Ureter (tissue), 1 donor: Measurements from ENCODE around the gene AMFR. TPM values are rescaled to one million over a fixed set of nuclear protein-coding genes. Genes with fewer than 3 reads are reported as not detected.

Experiments
- DNase-seq: peaks from one replicate; pipeline ENCODE4 v3.0.0-alpha.2; 2020; ENCODE audit warnings: low spot score
- total RNA-seq: library from RNA; stranded (reverse); gene quantifications from one replicate; pipeline ENCODE4 v1.2.4, GENCODE V29; 2023
- donor health status: DM: yes; HTN: yes; CAD: no.

Gene AMFR
- total RNA-seq, 1 donor from 2014 or later: 97.2 TPM

DNA sequence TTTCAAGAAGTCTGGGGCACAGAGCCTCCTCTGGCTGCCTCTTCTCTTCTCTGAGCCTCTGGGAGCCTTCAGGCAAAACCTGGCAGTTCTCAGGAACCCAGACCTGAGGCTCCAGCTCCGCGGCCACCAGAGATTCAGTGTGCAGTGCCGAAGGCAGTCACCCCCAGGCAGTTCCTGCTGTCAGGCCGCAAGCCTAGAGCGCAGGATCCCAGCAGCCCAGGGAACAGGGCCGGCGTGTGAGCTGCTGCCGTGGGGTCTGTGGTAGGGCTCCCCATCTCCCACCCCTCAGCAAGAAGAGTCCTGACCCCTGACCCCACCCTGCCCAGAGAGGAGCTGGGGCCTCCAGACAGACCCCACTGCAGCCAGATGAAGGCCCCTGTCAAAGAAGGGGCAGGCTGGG, 78.2 kb downstream of the AMFR start:
- DNase-seq: no peak

DNA sequence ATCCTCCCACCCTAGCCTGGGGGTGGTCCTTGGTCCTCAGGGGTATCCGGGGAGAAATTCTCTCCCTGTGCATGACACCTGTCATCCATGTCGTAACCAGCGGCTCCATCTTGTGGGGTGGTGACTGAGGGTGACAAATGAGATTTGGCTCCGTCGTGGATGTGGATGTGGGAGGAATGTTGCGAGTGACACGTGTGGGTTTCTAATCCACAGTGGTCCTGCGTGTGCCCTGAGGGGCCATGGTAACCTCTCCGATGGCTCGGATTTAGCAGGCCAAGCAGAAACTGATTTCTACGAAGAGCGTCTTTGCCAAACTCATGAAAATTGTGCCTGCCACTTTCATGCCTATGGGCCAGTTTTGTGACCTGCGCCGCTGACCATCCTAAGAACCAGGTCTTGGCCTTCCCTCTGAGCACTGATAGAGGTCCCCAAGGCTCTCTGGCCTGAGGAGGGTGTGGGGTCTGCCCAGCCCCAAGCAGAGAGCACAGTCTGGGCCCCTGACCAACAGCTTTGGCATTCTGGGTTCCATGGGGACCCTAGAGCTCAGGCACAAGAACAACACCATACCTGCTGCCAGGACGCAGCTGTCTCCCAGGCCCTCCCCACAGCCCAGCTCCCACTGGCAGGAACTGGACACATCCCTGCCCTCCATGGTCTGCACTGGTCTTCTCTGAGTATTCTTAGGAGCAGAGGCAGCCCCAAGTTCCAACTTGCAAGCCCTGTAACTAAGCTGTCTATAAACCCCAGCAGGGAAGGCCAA, 79.0 kb downstream of the AMFR start:
- no peak for DNase-seq

DNA sequence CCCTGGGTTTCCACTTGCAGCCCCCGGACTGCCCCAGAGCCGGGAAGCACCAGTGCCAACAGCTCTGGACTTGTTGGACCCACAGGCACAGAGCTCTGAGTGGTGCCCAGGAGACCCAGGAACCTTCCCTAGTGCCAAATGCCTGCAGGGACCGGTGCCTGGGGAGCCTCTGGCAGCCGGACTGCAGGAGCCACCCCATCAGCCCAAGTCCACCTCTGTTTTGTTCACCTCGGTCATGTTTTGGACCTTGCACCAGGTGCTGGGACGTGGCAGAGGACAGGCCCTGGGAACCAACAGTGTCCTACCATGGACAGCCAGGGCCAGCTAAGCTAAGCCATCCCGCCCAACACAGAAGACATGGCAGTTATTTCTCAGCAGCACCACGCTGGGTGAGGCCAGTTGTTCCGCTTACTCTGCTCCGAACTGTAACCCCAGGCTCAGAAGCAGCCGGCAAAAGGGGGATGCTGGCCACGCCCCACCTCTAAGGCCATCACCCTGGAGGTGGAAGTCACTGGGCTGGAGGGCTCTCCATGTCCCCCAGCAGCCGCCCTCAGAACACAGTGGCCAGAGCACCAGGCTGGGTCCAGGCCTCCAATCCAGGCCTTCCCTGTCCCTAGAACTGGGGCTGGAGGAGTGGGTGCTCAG, 79.8 kb downstream of the AMFR start:
- DNase-seq: no peak

DNA sequence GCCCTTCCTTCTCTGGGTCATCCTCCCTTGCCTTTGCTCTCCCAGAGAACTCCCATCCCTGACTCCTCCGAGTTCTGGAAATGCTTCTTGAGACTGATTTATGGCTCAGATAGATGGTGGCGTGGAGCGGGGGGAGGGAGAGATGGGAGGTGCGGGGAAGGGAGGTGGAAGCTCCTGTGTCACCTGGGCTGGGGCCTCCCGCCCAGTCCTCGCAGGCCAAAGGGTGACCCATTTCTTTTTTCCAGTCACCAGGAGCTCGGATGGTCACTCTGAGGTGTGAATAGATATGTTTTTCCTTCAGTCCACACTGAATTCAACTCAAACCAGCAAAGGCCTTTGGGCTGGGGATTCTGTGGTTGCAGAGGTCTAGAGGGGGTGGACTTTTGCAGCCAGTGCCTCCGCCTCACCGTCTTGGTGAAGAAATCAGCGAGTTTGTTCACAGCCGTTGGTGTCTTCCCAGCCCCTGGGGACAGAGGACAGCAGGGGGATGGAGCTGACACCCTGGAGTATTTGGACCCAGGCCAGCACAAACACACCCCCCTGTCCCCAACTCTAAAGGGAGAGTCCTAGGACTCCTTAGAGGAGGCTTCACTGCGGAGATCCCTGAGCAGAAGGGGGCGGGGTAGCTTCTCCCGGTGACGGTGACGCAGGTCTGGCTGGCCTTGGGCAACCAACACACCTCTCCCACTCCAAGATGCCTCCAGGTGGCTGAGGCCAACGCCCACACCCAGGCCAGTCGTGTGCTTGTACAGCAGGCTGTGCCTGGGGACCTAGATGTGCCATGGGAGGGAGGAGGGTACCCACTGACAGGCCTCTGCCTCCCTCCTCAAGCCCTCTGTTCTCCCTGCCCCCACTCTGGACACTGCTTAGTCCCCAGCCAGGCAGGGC, 80.6 kb downstream of the AMFR start:
- no peak for DNase-seq

DNA sequence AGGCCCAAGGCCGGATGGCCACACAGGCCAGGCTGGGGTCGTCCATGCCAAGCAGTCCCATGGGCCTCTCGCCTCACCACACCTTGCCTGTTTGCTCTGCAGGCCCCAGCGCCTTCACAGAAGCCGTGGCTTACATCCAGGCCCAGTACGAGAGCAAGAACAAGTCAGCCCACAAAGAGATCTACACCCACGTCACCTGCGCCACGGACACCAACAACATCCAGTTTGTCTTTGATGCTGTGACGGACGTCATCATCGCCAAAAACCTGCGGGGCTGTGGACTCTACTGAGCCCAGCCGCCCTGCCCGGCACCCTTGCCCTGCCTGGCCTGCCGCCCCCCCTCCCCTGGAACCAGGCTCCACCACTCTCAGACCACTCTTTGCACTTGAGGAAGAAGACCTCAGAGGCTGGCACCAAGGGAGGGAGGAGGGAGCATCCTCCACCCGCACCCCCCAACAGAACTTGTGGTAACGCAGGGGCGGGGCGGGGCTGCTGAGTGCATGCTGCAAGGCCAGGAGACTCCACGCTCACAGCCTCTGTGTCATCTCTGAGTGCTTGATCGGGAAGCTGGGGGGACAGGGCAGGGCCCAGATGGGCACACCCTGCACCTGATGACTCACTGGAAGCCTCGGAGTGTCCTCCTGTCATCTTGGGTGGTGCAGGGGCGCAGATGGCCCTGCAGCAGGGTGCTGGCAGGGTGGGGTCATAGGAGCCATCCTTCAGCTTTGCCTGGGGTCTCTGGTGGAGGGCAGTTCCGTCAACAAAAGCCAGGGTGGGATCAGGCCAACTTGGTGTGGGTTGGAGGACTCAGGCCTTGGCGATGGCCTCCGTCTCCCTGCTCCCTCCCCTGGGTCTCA, 81.5 kb downstream of the AMFR start:
- DNase-seq: no peak

DNA sequence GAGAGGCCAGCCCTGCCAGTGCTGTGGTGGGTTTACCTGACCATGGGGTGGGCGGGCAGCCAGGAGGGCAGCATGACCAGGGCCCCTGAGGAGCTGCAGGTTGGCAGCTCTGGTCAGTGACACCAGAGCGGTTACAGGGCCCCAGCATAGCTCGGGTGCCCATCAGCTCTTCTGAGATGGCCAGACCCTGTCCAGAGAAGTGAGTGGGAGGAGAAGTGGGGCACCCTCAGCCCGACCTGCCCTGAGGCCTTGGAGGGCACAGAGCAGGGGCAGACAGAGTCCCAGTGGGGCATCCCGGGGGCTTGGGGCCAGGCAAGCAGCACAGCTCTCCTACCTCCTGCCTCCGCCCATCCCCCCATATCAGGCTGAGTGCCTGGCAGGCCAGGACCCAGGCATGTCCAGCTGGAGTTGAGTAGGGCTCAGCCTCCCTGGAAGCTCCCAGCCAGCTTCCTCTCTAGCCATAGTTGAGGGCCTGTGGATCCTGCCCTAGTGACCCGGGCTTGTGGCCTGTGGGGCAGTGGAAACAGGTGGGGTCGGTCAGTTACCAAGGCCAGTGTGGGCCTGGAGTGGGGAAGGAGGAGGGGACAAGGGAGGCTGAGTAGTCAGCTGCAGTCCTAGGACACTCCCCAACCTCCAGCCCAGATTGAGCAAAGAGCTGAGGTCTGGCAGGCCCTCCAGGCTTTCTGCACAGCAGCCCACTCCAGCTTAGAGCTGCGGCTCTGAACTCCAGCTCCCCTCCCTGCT, 83.5 kb downstream of the AMFR start:
- DNase-seq: no peak

DNA sequence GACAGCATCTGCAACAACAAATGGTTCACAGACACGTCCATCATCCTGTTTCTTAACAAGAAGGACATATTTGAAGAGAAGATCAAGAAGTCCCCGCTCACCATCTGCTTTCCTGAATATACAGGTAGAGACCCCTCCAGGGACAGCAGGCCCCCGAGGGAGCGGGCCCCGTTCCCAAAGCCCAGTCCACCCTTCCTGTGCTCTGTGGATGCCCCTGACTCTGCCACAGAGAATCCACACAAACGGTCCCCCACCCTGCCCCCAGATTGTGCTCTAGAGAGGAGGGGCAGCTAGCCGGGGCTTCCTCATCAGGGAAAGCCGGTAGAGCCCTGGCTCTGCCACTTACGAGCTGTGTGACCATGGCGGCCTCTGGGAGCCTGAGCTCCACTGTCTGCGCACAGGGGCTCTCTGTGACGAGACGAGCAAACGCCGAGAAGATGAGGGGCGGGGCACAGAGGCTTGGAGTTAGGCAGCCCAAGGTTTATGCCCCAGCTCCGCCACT, 84.4 kb downstream of the AMFR start:
- no peak for DNase-seq

DNA sequence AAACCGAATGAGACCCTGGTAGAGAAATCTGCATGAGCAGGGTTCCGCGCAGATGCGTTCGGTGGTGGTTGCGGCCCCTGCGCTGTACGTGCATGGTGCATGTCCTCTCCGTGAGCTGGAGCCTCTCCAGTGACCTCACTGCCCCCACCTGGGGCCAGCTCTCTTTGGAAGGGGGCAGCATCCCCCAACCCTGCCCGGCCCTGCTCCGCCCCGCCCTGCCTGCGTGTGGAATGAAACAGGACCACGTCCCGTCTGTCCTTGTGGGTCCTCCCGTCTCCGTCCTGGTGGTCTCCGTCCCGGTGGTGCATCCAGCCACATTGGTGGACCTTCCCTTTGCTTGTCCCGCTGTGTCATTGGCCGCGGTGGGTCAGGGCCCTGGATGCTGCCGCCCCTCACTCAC, 84.9 kb downstream of the AMFR start:
- no peak for DNase-seq

DNA sequence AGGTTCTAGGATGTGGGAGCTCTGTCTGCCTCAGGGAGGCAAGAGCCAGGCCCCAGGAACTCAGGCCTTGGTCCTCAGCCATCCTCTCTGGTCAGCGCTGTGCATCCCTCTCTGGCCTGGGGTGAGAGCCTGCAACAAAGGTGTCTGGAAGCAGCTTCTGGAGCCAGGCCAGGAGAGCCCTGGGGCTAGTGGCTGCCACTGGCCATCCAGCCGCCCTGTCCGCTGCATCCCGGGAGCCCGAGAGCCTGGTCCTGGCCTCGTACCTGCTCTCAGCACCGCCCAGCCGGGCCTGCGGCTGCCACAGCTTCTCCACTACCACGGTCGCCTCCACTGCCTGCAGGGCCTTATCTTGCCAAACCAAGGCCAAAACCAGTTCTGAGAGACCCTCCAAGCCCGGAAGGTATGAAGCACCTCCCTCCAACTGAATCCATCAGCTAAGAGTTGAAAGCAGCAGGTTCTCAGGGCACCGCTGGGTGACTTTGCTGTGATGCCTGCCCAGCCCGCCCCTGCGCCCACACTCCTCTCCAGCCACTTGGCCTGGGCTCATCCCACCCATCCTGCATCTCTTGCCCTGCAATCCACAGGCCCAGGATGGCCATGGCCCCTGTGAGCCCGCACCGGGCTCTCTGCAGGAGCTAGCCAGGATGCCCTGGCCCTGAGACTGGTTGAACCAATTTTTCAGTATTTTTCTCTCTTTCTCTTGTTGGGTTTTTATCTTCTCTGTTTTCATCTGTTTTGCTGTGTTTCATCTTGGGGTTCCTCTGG, 85.7 kb downstream of the AMFR start:
- DNase-seq: no peak

DNA sequence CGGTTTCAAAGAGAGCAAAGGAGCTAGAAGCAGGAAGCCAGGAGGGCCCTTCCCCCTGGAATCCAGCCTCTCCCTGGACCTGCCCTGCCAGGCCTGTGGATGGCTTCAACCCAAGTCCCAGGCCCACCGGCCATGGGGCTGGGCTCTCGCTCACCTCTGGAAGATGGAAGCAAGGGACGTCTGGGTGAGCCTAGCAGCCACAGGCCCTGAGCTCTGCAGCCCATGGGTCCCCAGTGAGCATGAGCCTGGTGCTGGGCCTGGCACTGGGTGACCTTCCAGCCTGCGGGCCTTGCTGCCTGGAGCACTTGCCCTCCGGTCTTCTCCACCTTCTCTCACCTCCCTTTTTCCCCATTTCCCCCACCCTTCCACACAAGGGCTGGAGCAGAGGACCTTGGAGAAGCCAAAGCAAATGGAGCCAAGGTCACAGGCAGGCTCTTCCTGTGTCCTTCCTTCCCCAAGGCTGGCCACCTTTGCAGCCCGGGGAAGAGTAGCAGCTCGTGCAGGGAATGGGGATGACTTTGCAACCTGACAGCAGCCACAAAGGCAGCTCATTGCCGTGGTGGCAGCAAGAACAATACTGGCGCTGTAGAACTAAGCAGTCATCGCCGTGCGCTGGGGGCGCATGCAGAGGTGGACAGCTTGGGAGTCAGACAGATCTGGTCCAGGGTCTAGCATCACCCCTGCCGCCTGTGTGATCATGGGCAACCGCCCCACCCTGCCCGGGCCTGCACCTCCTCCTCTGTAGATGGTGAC, 86.6 kb downstream of the AMFR start:
- DNase-seq: no peak

DNA sequence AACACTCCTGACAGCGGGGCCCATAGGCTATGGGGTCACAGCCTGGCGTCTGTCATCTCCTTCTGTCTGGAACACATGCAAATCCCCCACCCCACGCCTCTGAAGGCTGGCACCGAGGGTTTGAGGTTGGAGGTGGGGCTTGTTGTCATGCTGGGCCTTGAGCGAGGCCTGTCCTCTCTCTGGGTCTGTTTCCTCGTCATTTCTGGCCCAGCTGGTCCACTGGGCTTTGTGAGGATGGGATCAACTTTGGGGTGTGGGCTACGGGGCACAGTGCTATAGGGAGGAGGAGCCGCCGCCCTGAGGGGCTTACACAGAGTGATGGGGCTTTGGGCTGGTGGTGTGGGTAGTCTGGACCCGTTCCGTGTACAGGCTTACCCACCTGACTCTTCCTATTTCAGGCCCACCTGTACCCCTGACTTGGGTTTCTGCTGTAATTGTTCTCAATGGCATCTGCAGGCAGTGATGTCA, 87.5 kb downstream of the AMFR start:
- no peak for DNase-seq

DNA sequence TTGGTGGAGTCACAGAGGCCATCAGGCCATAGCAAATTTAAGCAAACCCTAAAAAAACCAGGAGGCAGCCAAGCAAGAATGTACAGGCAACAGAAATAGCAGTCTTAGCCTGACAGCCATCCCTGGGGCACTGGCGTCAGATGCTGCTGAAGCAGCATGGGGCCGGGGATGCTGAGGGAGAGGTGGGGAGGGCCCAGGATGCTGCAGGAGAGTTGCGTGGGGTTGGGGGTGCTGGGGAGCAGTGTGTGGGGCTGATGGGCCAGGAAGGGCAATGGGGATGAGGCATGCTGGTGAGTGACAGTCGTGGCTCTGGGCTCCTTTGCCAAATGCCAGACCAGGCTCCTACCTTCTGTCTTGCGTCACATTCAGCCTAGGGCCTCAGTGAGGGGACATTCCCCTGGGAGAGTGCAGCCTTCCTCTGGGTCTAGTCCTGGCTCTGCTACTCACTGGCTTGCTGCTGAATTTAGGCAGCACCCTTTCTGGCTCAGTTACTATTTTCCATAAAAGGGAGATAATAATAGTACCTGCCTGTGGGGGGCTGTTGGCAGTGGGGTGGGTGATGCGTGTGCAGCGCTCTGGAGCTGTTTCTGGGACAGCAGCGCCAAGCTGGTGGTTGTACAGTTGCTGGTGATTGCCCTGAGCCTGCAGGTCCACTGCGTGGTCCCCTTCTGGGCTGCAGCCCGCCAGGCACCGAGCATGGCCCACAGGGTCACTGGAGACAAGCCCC, 88.1 kb downstream of the AMFR start:
- no peak for DNase-seq

DNA sequence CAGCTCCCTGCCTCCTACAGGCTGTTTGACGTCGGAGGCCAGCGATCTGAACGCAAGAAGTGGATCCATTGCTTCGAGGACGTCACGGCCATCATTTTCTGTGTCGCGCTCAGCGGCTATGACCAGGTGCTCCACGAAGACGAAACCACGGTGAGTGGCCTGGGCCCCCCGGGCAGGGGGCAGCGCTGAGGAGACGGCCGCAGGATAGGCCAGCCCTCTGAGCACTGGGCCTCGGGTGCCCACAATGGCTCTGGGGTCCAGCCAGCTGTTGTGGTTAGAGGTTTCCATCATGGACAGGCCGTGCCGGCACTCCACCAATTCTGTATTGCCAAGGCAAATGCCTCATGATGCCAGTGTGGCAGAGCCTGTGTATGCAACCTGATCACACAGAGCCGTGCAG, 88.6 kb downstream of the AMFR start:
- DNase-seq: no peak

DNA sequence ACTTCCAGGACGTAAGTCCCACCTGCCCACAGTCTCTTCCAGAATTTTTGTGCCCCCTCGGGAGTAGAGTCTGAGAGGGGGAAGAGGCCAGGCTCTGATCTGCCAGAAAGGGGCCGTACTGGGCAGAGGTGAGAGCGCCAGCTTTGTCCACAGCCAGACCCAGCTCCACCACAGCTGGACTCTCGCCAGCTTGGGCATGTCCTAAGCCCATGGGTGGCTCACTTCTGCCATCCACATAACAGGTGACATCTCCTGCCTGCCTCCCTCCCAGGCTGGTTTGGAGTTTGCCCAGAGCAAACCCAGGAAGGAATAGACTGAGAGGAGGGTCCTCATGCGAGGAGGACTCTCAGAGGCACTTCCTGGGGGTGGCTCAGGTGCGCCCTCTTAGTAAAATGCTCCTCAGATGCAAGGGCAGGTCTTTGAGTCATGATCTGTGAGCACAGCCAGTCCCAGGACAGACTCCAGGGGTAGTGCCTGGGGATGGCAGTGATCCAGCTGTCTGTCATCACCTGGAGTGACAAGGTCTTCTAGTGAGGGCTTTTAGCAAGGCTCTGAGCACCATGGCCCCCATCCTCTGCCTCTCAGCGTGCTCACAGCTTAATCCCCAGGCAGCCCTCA, 89.2 kb downstream of the AMFR start:
- no peak for DNase-seq

DNA sequence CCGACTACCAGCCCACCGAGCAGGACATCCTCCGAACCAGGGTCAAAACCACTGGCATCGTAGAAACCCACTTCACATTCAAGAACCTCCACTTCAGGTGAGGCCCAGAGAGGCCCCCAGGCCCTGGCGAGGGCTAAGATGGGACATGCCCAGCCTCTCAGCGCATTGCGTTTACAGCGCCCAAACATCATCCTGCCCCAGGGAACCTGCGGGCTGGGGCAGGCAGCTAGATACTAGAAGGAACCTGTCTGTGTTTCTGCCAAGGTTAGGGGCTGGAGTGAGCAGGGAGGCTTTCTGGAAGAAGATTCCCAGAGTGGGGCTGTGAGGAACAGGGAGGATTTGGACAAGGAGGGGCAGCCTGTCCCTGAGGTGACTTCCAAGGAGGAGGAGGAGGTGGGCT, 90.6 kb downstream of the AMFR start:
- no peak for DNase-seq

DNA sequence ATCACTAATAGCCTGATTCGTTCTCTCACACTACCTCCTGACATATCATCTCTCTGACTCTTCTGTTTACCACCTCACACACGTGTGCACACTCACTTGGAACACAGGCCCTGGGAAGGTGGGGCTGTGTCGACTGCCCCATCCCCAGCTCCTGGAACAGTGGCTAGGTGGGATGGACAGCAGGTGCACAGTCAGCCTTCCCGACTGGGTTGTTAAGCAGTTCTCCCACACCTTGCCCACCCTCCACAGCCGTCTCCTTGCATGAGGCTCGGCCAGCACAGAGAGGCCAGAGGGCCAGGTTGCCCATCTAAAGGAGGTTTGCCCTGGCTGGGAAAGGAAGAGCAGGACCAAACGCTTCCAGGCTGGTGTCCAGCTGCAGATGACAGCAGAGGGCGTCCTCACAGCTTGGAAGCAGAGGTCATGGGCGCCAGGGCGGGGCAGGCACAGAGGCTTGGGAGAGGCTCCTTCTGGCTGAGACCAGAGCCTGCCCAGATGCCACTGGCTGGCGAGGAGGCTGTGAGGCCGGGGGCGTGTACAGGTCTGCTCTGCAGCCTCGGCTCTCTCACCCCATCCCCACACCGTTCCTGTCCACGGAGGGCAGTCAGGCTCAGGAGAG, 92.8 kb downstream of the AMFR start:
- DNase-seq: peak; percentile 61

DNA sequence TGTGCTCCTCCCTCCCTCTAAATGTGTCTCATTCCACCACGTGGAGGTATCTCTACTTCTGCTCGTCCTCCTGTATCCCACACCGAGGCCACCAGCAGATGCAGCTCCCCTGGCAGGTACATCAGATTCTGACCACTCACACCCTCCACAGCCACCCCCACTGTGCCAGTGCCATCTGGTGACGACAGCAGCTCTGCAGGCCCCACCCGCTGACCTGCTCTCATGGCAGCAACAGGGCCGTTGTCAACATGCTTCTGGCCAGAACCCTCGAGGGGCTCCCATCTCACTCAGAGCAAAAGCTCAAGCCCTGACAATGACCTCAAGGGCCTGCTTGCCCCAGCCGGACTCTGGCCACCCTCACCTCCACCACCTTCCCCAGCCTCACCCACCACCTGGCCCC, 93.4 kb downstream of the AMFR start:
- DNase-seq: no peak

DNA sequence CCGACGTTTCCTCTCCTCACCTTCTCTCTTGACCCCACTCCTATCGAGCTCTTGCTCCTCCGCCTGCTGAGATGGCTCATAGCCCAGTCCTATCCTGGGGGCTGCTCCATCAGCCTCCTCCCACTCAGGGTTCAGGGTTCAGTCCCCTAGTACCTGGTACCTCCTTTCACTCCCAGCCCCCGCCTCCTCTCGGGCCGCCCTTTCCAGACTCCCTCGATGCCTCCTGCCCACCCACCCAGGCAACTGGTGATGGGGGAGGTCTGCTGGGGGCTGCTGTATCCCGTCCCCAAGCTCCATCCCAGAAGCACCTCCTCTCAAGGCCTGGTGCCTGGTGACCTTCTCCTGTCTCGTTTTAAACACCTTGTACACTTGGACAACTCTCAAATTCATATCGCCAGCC, 93.9 kb downstream of the AMFR start:
- no peak for DNase-seq
